Esophagus (tissue), 2 donors: Measurements from ENCODE around the gene MALRD1. TPM values are rescaled to one million over a fixed set of nuclear protein-coding genes. Genes with fewer than 3 reads are reported as not detected.

ENCODE experiments used
- H3K27ac ChIP-seq, 2 donors: one replicate each; pipeline ENCODE4 v1.5.1; 2013; ENCODE audit warnings: low read depth in 2 of 2, mild to moderate bottlenecking in 2 of 2, inconsistent platforms in 1 of 2, low read length in 1 of 2, moderate library complexity in 1 of 2
- H3K27me3 ChIP-seq, 2 donors: one replicate each; pipeline ENCODE4 v1.6.1; 2013; ENCODE audit warnings: low read length in 2 of 2, control low read depth in 1 of 2, mild to moderate bottlenecking in 1 of 2; ENCODE audit not compliant: insufficient read depth in 2 of 2, control insufficient read depth in 1 of 2
- H3K36me3 ChIP-seq, 2 donors: one replicate each; pipeline ENCODE4 v1.6.1; 2013; ENCODE audit warnings: low read length in 1 of 2; ENCODE audit not compliant: control insufficient read depth in 2 of 2, insufficient read depth in 2 of 2
- H3K4me1 ChIP-seq, 2 donors: one replicate each; pipeline ENCODE4 v1.6.1; 2013; ENCODE audit warnings: low read length in 1 of 2; ENCODE audit not compliant: control insufficient read depth in 2 of 2, insufficient read depth in 2 of 2
- H3K4me3 ChIP-seq, 2 donors: one replicate each; pipeline ENCODE4 v1.5.1; 2013; ENCODE audit warnings: low read length in 2 of 2, mild to moderate bottlenecking in 2 of 2, low read depth in 1 of 2, moderate library complexity in 1 of 2
- H3K9me3 ChIP-seq, 2 donors: one replicate each; pipeline ENCODE4 v1.6.1; 2013; ENCODE audit warnings: mild to moderate bottlenecking in 2 of 2, low read depth in 1 of 2, low read length in 1 of 2, moderate library complexity in 1 of 2; ENCODE audit not compliant: control insufficient read depth in 2 of 2, insufficient read depth in 1 of 2
- WGBS, 2 donors: extraction: QIAGEN DNeasy Blood & Tissue Kit; methylation state at CpG; one replicate each; pipeline ENCODE4 v1.1.7; 2013; 5-methylcytosine and 5-hydroxymethylcytosine counted together
- polyA plus RNA-seq, 2 donors: library from polyadenylated mRNA; stranded (reverse); fragments of 200-250 nt; gene quantifications; one replicate each; pipeline ENCODE4 v1.2.3, GENCODE V29; 2013
- donor health status: healthy with polysubstance abuse.
- donor health status: Bipolar disorder and iron deficiency.

MALRD1 gene
- polyA plus RNA-seq, 2 donors = 0.07 to 0.14 TPM

DNA sequence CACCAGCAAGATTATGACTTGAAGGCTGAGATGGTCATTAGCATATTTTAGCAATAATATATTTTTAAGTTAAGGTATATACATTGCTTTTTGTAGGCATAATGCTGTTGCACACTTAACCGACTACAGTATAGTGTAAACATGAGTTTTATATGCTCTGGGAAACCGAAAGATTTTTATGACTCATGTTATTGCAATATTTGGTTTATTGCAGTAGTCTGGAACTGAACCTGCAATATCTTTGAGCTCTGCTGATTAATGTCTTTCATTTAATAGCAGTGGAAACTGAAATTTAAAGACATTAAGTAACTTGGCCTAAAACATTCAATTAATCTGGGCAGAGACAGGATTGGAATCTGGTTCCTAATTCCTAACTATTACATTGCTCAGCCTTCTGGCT lies 500.9 kb downstream of the MALRD1 start:
- WGBS, 2 donors = 74 to 75% methylated on average over 2 of the region's 2 CpGs
- Histone ChIP-seq H3K9me3 (no peaks in the 10 kb centered on the region), H3K36me3 (no peaks in the 10 kb centered on the region)

DNA sequence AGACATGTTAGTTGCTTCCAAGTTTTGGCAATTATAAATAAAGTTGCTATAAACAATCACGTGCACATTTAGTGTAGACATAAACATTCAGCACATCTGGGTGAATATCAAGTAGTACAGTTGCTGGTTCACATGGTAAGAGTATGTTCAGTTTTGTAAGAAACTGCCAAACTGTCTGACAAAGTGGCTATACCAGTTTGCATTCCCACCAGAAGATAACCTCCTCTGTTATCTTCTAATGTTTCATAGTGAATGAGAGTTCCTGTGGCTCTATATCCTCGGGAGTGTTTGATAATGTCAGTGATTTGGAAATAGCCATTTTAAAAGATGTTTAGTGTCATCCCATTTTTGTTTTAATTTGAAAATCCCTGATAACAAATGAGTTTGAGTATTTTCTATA lies 508.1 kb downstream of the MALRD1 start:
- no peak overlapping the region for H3K4me3 ChIP-seq
- no peaks in the 10 kb centered on the region for H3K4me1 ChIP-seq
- H3K27me3 ChIP-seq = no peaks in the 10 kb centered on the region
- 66 to 74% methylated on average over 2 of the region's 2 CpGs for WGBS, 2 donors
- no peaks in the 10 kb centered on the region for H3K36me3 ChIP-seq
- no peaks in the 10 kb centered on the region for H3K9me3 ChIP-seq
- H3K27ac ChIP-seq = no peak overlapping the region

More for the DNA sequence above, 500.9 kb downstream of the MALRD1 start:
- H3K4me1 ChIP-seq = no peaks in the 10 kb centered on the region
- no peaks in the 10 kb centered on the region for H3K27me3 ChIP-seq
- no peak overlapping the region for H3K27ac ChIP-seq
- no peak overlapping the region for H3K4me3 ChIP-seq

DNA sequence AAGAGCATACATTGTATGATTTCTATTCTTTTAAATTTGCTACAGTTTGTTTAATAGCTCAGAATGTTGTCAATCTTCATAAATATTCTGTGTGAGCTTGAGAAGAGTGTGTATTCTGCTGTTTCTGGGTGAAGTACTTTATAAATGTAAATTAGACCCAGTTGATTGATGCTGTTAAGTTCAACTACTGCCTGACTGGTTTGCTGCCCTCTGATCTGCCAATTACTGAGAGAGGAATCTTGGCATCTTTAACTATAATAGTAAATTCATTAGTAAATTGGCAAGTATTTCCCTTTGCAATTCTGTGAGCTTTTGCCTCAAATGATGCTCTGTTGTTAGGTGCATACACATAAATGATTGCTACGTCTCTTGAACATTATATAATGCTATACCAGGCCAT lies 512.6 kb downstream of the MALRD1 start:
- no peaks in the 10 kb centered on the region for H3K36me3 ChIP-seq
- no peaks in the 10 kb centered on the region for H3K4me1 ChIP-seq
- no peak overlapping the region for H3K4me3 ChIP-seq
- WGBS, 2 donors = 74 to 84% methylated on average over 1 of the region's 1 CpG
- no peaks in the 10 kb centered on the region for H3K27me3 ChIP-seq
- no peak overlapping the region for H3K27ac ChIP-seq
- no peaks in the 10 kb centered on the region for H3K9me3 ChIP-seq

DNA sequence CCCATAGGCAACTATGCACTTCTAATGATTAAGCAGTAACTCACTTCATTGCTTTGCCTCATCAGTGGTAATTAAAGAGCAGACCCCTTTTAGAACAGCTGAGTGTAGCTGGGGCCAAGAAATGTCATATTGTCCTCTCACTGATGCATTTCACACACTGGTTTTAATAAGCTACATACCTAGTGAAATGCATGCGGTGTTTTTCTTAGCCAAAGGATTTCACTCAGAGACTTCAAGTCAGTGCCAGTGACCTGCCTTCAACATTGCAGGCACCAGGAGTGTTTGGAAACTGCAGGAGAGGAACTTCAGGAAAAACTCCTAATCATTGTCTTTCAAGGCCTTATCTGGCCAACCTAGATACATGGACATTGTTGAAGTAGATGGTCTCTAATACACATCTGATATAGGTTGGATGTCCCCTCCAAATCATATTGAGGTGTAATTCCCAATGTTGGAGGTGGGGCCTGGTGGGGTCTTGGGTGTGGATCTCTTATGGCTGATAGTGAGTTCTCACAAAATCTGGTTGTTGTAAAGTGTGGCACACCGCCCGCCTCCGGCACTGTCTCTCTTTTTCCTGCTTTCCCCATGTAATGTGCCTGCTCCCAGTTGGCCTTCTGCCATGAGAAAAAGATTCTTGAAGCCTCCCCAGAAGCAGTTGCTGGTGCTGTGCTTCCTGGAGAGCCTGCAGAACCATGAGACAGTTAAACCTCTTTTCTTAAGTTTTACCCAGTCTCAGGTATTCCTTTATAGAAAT lies 515.0 kb downstream of the MALRD1 start:
- Histone ChIP-seq H3K36me3 (no peaks in the 10 kb centered on the region), H3K9me3 (no peaks in the 10 kb centered on the region), H3K27me3 (no peaks in the 10 kb centered on the region), H3K4me3 (no peak overlapping the region), H3K27ac (no peak overlapping the region), H3K4me1 (no peaks in the 10 kb centered on the region)
- WGBS, 2 donors = 87 to 90% methylated on average over 4 of the region's 4 CpGs

DNA sequence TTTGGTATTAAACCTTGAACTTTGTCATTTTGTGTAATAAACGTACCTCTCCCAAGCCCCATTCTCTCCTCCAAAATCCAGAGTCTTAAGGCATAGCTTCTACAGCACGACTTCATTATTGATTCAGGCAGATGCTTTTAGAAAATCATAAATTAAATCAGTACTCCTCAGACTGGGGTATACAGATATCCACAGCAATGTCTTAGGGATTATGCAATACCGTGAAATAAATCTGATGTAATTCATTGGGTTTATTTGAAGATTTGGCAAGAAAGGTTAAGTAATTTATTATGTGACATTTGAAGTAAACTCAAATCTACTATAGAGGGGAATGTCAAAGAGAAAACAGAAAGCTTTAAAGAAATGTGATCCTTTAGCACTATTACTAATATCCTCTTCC lies 521.5 kb downstream of the MALRD1 start:
- no peak overlapping the region for H3K4me3 ChIP-seq
- H3K4me1 ChIP-seq = no peaks in the 10 kb centered on the region
- H3K27ac ChIP-seq = no peak overlapping the region
- H3K9me3 ChIP-seq = peaks cover 0 to 2% of the 10 kb centered on the region in 2 donors
- WGBS, 2 donors = 35 to 42% methylated on average over 3 of the region's 3 CpGs
- H3K27me3 ChIP-seq = no peaks in the 10 kb centered on the region
- H3K36me3 ChIP-seq = no peaks in the 10 kb centered on the region

DNA sequence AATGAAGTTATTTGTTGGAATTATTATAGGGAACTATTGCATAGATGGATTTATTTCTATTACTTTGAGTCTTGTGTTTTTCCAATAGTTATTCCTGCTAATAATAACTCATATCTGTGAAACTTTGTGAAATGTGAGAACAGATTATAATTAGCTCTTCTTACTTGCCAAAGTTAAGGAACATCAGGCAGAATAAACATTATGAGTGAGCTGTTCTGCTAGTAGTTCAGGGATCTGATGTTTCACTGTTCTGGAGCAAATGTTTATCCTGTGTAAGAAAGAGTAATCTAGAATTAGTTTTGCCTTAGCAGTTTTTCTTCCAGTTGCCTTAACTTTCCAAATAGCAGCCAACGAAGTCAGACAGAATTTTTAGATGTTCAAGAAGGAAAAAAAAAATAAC lies 522.4 kb downstream of the MALRD1 start:
- Histone ChIP-seq H3K4me3 (no peak overlapping the region), H3K36me3 (no peaks in the 10 kb centered on the region), H3K27ac (no peak overlapping the region), H3K9me3 (peaks cover 0 to 2% of the 10 kb centered on the region in 2 donors), H3K4me1 (no peaks in the 10 kb centered on the region), H3K27me3 (no peaks in the 10 kb centered on the region)
- WGBS, 2 donors = 23 to 35% methylated on average over 1 of the region's 1 CpG

DNA sequence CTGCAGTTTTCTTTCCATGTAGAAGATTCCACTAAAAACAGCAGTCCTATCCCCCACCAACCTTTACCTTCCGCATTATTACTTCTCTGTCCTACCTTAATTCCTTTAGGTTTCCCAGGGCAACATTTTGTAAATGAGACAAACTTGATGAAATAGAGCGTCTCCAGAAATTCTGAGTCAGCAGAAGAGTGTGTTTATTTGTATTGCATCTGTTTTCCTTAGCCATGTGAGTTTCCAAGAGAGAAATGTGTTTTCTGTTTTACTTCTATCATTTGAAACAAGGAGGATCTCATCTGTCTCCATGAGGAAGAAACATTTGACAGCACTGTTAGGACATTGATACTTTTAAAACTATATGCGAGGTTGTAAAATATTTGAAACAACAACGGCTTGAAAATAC lies 523.5 kb downstream of the MALRD1 start:
- Histone ChIP-seq H3K27me3 (no peaks in the 10 kb centered on the region), H3K9me3 (peaks cover 0 to 2% of the 10 kb centered on the region in 2 donors), H3K4me3 (no peak overlapping the region), H3K27ac (no peak overlapping the region), H3K4me1 (no peaks in the 10 kb centered on the region), H3K36me3 (no peaks in the 10 kb centered on the region)
- 73 to 80% methylated on average over 4 of the region's 4 CpGs for WGBS, 2 donors

DNA sequence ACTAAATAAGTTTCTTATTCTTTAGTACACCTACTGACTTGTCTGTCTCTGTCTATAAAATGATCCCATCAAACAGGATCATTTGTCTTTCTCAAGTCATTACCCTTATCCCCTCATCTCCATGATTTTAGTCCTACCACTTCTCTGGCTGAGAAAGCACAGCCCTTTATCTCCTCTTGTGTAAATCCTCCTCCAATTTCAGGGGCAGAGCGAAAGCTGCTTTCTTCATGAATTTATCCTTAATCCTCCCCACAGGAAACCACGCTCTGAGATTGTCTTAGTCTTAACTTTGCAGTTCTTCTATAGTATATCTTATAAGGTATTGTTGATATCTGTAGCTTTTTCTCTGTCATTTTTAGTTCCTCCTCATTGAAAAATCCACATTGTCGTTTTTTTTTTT lies 528.0 kb downstream of the MALRD1 start:
- Histone ChIP-seq H3K4me1 (no peaks in the 10 kb centered on the region), H3K36me3 (no peaks in the 10 kb centered on the region), H3K27ac (no peak overlapping the region), H3K4me3 (no peak overlapping the region), H3K27me3 (no peaks in the 10 kb centered on the region), H3K9me3 (peaks cover 0 to 2% of the 10 kb centered on the region in 2 donors)
- WGBS, 2 donors = 71 to 81% methylated on average over 3 of the region's 3 CpGs

DNA sequence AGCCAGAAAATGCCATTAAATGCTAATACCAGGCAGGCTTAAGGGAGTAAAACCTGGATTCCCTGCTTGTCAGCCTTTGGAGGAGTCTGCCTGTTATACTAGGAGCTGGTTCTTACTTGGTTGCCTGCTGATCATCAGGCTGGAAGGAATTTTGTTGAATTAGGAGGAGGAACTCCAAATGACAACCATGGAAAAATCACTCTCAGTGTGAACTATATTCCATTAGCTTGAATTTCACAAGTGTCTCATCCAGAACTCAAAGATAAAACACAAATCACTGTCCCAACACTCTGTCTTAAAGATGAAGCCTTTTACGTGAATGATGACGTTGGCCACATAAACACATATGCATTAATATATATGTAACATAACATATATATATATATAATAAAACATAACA lies 528.8 kb downstream of the MALRD1 start:
- Histone ChIP-seq H3K27me3 (no peaks in the 10 kb centered on the region), H3K9me3 (peaks cover 0 to 2% of the 10 kb centered on the region in 2 donors), H3K36me3 (no peaks in the 10 kb centered on the region), H3K27ac (no peak overlapping the region), H3K4me3 (no peak overlapping the region), H3K4me1 (no peaks in the 10 kb centered on the region)
- 83 to 93% methylated on average over 2 of the region's 2 CpGs for WGBS, 2 donors

DNA sequence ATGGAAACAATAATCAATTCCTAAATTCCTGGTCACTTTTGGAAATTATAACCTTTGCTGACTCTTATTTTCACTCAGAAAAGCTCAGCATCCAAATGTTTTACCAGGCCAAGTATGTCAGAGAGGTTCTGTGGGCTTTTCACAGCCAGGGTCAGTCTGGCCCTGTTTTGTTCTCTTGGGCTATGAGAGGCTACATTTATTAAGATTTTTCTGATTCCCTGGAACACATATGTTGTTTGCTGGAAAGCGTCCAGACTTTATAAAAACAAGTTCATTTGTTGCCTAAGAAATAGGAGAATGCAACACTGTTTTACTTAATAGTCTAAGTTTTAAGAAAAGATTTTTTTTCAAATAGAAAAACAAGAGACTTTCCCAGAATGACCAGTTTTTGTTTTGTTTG lies 529.2 kb downstream of the MALRD1 start:
- Histone ChIP-seq H3K4me3 (no peak overlapping the region), H3K27ac (no peak overlapping the region), H3K9me3 (peaks cover 0 to under 1% of the 10 kb centered on the region in 2 donors), H3K4me1 (no peaks in the 10 kb centered on the region), H3K36me3 (no peaks in the 10 kb centered on the region), H3K27me3 (no peaks in the 10 kb centered on the region)
- 31 to 33% methylated on average over 1 of the region's 1 CpG for WGBS, 2 donors
